ENCODE data around the gene NPLOC4.

NPLOC4 gene

GRCh38 chr17:81609541-81610311 is 27.2 kb downstream of the NPLOC4 start:
- H3K9me2 ChIP-seq (replicated peaks; ENCODE audit: insufficient read depth, low read length) = no peaks in the 10 kb centered on the region
- H3K27ac ChIP-seq (ENCODE audit: low read depth, low read length) = no peak overlapping the region
- 0 out of 2 replicates have a peak, but pooled peaks cover 7% of the 10 kb centered on the region for H3K79me2 ChIP-seq (ENCODE audit: insufficient read depth, low read length)
- H3K4me2 ChIP-seq (ENCODE audit: low read depth, low read length, poor library complexity, severe bottlenecking) = no peak overlapping the region
- H3K9ac ChIP-seq (ENCODE audit: low read length) = no peak overlapping the region
- no peaks in the 10 kb centered on the region for H3F3A ChIP-seq (ENCODE audit: insufficient read depth)
- H3K9me3 ChIP-seq (ENCODE audit: insufficient read depth, low read length) = no peaks in the 10 kb centered on the region
- no peak overlapping the region for H3K4me3 ChIP-seq (ENCODE audit: insufficient read depth, low read length, poor library complexity, severe bottlenecking)
- H3K27me3 ChIP-seq (ENCODE audit: low read length) = no peaks in the 10 kb centered on the region
- H4K20me1 ChIP-seq (ENCODE audit: low read depth, low read length) = no peaks in the 10 kb centered on the region
- TF ChIP-seq EZH2phosphoT487 (conservative IDR thresholded peaks at IDR 0.05; ENCODE audit: low read length) (no peak), CTCF (IDR thresholded peaks at IDR 0.05; ENCODE audit: insufficient read depth, low read length, poor library complexity, severe bottlenecking) (no peak)
- no peak overlapping the region for H2AFZ ChIP-seq (ENCODE audit: low read depth, low read length, severe bottlenecking)
- peaks cover 11% of the 10 kb centered on the region; the same call in 1 of the 2 replicates for H3K36me3 ChIP-seq (ENCODE audit: low read length)

- H3K4me2 ChIP-seq (ENCODE audit: low read depth, low read length, poor library complexity, severe bottlenecking) = no peak overlapping the region
- no peak overlapping the region for H3K27ac ChIP-seq (ENCODE audit: low read depth, low read length)
- H4K20me1 ChIP-seq (ENCODE audit: low read depth, low read length) = no peaks in the 10 kb centered on the region
- no peaks in the 10 kb centered on the region for H3K79me2 ChIP-seq (ENCODE audit: insufficient read depth, low read length)
- H3K36me3 ChIP-seq (ENCODE audit: low read length) = peaks cover 11% of the 10 kb centered on the region; the same call in 1 of the 2 replicates
- TF ChIP-seq CTCF (IDR thresholded peaks at IDR 0.05; ENCODE audit: insufficient read depth, low read length, poor library complexity, severe bottlenecking) (no peak), EZH2phosphoT487 (conservative IDR thresholded peaks at IDR 0.05; ENCODE audit: low read length) (no peak)
- no peaks in the 10 kb centered on the region for H3K9me3 ChIP-seq (ENCODE audit: insufficient read depth, low read length)
- H3K4me3 ChIP-seq (ENCODE audit: insufficient read depth, low read length, poor library complexity, severe bottlenecking) = no peak overlapping the region
- no peaks in the 10 kb centered on the region for H3K9me2 ChIP-seq (replicated peaks; ENCODE audit: insufficient read depth, low read length)
- H3K27me3 ChIP-seq (ENCODE audit: low read length) = no peaks in the 10 kb centered on the region
- no peak overlapping the region for H2AFZ ChIP-seq (ENCODE audit: low read depth, low read length, severe bottlenecking)
- H3F3A ChIP-seq (ENCODE audit: insufficient read depth) = peaks cover 6% of the 10 kb centered on the region; the same call in 1 of the 2 replicates
- no peak overlapping the region for H3K9ac ChIP-seq (ENCODE audit: low read length)
Observed at GRCh38 chr17:81608605-81609004, 28.3 kb downstream of the NPLOC4 start.

- no peak overlapping the region for H3K27ac ChIP-seq (ENCODE audit: low read depth, low read length)
- no peak for TF ChIP-seq CTCF (IDR thresholded peaks at IDR 0.05; ENCODE audit: insufficient read depth, low read length, poor library complexity, severe bottlenecking)
- no peak for TF ChIP-seq EZH2phosphoT487 (conservative IDR thresholded peaks at IDR 0.05; ENCODE audit: low read length)
- H3K36me3 ChIP-seq (ENCODE audit: low read length) = peaks cover 11% of the 10 kb centered on the region; the same call in 1 of the 2 replicates
- H3K9ac ChIP-seq (ENCODE audit: low read length) = no peak overlapping the region
- no peaks in the 10 kb centered on the region for H3K9me2 ChIP-seq (replicated peaks; ENCODE audit: insufficient read depth, low read length)
- no peaks in the 10 kb centered on the region for H3K79me2 ChIP-seq (ENCODE audit: insufficient read depth, low read length)
- no peak overlapping the region for H2AFZ ChIP-seq (ENCODE audit: low read depth, low read length, severe bottlenecking)
- H3K27me3 ChIP-seq (ENCODE audit: low read length) = no peaks in the 10 kb centered on the region
- no peaks in the 10 kb centered on the region for H4K20me1 ChIP-seq (ENCODE audit: low read depth, low read length)
- no peak overlapping the region for H3K4me3 ChIP-seq (ENCODE audit: insufficient read depth, low read length, poor library complexity, severe bottlenecking)
- H3K4me2 ChIP-seq (ENCODE audit: low read depth, low read length, poor library complexity, severe bottlenecking) = no peak overlapping the region
- peaks cover 8% of the 10 kb centered on the region; the same call in 1 of the 2 replicates for H3F3A ChIP-seq (ENCODE audit: insufficient read depth)
- H3K9me3 ChIP-seq (ENCODE audit: insufficient read depth, low read length) = no peaks in the 10 kb centered on the region
Observed at GRCh38 chr17:81608082-81608481, 28.8 kb downstream of the NPLOC4 start.
